RWPE1 (cell line): Measurements from ENCODE around the gene UPK3A.
"Not testable (repeated sequence)": the region's sequence is repeated elsewhere in the genome, so short reads cannot be mapped to it uniquely, and the experiment has no call there.

Experiments used
- CTCF ChIA-PET: fragments of 350-600 bp; sonication (Branson Sonifier 250); formaldehyde crosslinking; extraction: SDS; loops from one replicate; lab custom pipeline; 2021; lab: Yijun Ruan, JAX
- POLR2A ChIA-PET: fragments of 400-600 bp; formaldehyde crosslinking; extraction: SDS; loops from one replicate; lab custom pipeline; 2020; ENCODE audit warnings: antibody characterized with exemption; ENCODE audit not compliant: low non-redundant PET; lab: Yijun Ruan, JAX
- DNase-seq: peaks from one replicate; pipeline ENCODE4 v3.0.0; 2012; ENCODE audit warnings: low spot score
- H3K27ac ChIP-seq: fragments of 450-650 bp; 2 replicates; pipeline ENCODE4 v1.5.1; 2017
- CTCF ChIP-seq: fragments of 450-650 bp; conservative IDR thresholded peaks from 2 replicates; pipeline ENCODE4 v1.5.1; 2017; ENCODE audit warnings: low read depth, mild to moderate bottlenecking

Gene UPK3A

GRCh38 chr22:45292731-45293442 lies 8.1 kb downstream of the UPK3A start:
- CTCF ChIA-PET, result interaction anchor here (0.6 kb wide), 1 partner anchor 1059 kb away, joined by 3 read pairs; no protein-coding TSS in a partner anchor
- no peak overlapping the region for H3K27ac ChIP-seq
- TF ChIP-seq CTCF, result no peak
- no peak for DNase-seq
- POLR2A ChIA-PET, result no interaction called here

DNA sequence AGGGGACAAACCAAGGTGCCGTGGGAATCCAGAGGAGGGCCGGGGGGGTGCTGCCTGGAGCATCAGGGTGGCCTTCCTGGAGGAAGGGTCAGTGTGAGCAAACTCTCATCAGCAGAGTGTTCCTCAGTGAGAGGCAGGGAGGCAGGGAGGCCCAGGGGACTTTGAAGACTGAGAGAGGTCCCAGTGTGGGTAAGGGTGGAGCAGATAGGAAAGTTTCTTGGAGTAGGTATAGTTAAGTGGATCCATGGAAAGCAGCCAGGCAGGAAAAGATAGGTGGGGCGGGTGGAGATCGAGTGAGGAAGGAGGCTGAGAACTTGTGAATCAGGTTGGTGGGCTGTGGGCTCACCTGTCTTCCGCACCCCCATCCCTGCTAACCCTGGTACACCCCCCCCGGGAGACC lies 9.3 kb downstream of the UPK3A start:
- no peak for TF ChIP-seq CTCF
- CTCF ChIA-PET, result no interaction called here
- no peak for DNase-seq
- no peak overlapping the region for H3K27ac ChIP-seq
- POLR2A ChIA-PET, result no interaction called here

DNA sequence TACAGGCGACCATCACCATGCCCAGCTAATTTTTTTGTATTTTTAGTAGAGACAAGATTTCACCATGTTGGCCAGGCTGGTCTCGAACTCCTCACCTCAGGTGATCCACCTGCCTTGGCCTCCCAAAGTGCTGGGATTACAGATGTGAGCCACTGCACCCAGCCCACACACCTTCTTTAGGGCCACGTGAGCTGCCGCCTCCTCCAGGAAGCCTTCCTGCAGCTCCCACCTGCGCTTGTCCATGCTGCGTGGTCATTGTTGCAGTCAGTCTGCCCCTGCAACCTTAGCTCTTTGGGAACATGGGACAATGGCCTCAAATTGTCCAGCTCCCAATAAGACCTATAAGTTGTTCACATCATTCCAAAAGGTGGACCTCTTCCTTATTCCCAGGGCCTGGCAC lies 10.3 kb downstream of the UPK3A start:
- DNase-seq, H3K27ac ChIP-seq, POLR2A ChIA-PET, CTCF ChIA-PET: not testable (repeated sequence)

DNA sequence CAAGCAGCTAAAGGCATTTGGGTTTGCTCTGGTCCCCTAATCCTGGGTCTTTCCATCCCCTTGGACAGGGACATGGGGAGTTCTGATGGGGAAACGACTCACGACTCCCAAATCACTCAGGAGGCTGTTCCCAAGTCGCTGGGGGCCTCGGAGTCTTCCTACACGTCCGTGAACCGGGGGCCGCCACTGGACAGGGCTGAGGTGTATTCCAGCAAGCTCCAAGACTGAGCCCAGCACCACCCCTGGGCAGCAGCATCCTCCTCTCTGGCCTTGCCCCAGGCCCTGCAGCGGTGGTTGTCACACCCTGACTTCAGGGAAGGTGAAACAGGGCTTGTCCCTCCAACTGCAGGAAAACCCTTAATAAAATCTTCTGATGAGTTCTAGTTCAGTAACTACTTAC lies 10.7 kb downstream of the UPK3A start:
- H3K27ac ChIP-seq, result no peak overlapping the region
- POLR2A ChIA-PET, result no interaction called here
- CTCF ChIA-PET, result no interaction called here
- no peak for TF ChIP-seq CTCF
- DNase-seq, result no peak

- ChIA-PET POLR2A (no interaction called here), CTCF (no interaction called here)
- TF ChIP-seq CTCF, result no peak
- no peak overlapping the region for H3K27ac ChIP-seq
- no peak for DNase-seq
Measured at GRCh38 chr22:45296628-45297297, 12.0 kb downstream of the UPK3A start.

GRCh38 chr22:45298934-45299505 lies 14.3 kb downstream of the UPK3A start:
- ChIA-PET POLR2A (no interaction called here), CTCF (no interaction called here)
- H3K27ac ChIP-seq, result no peak overlapping the region
- TF ChIP-seq CTCF, result no peak
- DNase-seq, result no peak

- CTCF ChIA-PET, result no interaction called here
Measured at GRCh38 chr22:45302751-45303150, 18.0 kb downstream of the UPK3A start.

More at GRCh38 chr22:45302751-45303150, 18.0 kb downstream of the UPK3A start:
- peak overlapping the region; percentile 68 for H3K27ac ChIP-seq
- no peak for TF ChIP-seq CTCF
- no peak for DNase-seq
- POLR2A ChIA-PET, result no interaction called here
